HepG2 (cell line): ENCODE results near the gene UBE2C. TPM values are rescaled to one million over a fixed set of nuclear protein-coding genes. Genes with fewer than 3 reads are reported as not detected.
A peak's percentile ranks its signal among the peaks of the same experiment; 100 is the strongest.

Experiments
- AHDC1 ChIP-seq: sonication (generic); formaldehyde crosslinking; IDR thresholded peaks from 2 replicates; pipeline ENCODE4 v1.5.1; 2020; ENCODE audit warnings: mild to moderate bottlenecking, missing genetic modification reagents, borderline replicate concordance
- CHD4 ChIP-seq: fragments of 200-600 bp; sonication (generic); IDR thresholded peaks from 2 replicates; pipeline ENCODE4 v1.7.0; 2017; ENCODE audit warnings: mild to moderate bottlenecking, low read length, borderline replicate concordance
- ESRRA ChIP-seq: sonication (generic); formaldehyde crosslinking; IDR thresholded peaks from 2 replicates; pipeline ENCODE4 v1.5.1; 2020; ENCODE audit warnings: mild to moderate bottlenecking, low read depth, missing genetic modification reagents
- HDAC2 ChIP-seq: sonication (generic); formaldehyde crosslinking; IDR thresholded peaks from 2 replicates; pipeline ENCODE4 v1.4.0; 2020; ENCODE audit warnings: missing genetic modification reagents
- HNF4A ChIP-seq: sonication (generic); formaldehyde crosslinking; IDR thresholded peaks from 2 replicates; pipeline ENCODE4 v1.4.0; 2020; ENCODE audit warnings: missing genetic modification reagents
- LCORL ChIP-seq, 2 experiments: fragments of 450-650 bp in 1 of 2; sonication (generic) in 1 of 2; formaldehyde crosslinking in 1 of 2; IDR thresholded peaks; 2 replicates each; pipeline versions ENCODE4 v1.5.0 to v1.6.1; 2017 to 2020; ENCODE audit warnings: antibody characterized with exemption in 1 of 2, missing genetic modification reagents in 1 of 2
- NCOA2 ChIP-seq: sonication (generic); formaldehyde crosslinking; IDR thresholded peaks from 2 replicates; pipeline ENCODE4 v1.8.0; 2022; ENCODE audit warnings: inconsistent platforms
- NFIC ChIP-seq: IDR thresholded peaks from 2 replicates; pipeline ENCODE4 v1.6.1; 2012; ENCODE audit warnings: mild to moderate bottlenecking, low read length, inconsistent platforms
- NR2F6 ChIP-seq, 2 experiments: IDR thresholded peaks; 2 replicates each; pipeline ENCODE4 v1.6.1; 2016; ENCODE audit warnings: antibody characterized with exemption in 1 of 2, mild to moderate bottlenecking in 1 of 2
- RCOR2 ChIP-seq: IDR thresholded peaks from 2 replicates; pipeline ENCODE4 v1.6.1; 2016; ENCODE audit warnings: missing biosample characterization, missing genetic modification reagents
- SKI ChIP-seq: fragments of 450-650 bp; IDR thresholded peaks from one replicate; pipeline ENCODE4 v1.6.1; 2018; ENCODE audit warnings: mild to moderate bottlenecking; ENCODE audit not compliant: partially characterized antibody
- SMARCC2 ChIP-seq: fragments of 450-650 bp; IDR thresholded peaks from 2 replicates; pipeline ENCODE4 v1.6.1; 2017; ENCODE audit warnings: antibody characterized with exemption, mild to moderate bottlenecking
- SPEN ChIP-seq: sonication (generic); formaldehyde crosslinking; IDR thresholded peaks from 2 replicates; pipeline ENCODE4 v1.5.1; 2020; ENCODE audit warnings: low read depth, mild to moderate bottlenecking, missing genetic modification reagents
- TRAFD1 ChIP-seq: sonication (generic); formaldehyde crosslinking; IDR thresholded peaks from 2 replicates; pipeline ENCODE4 v1.5.1; 2020; ENCODE audit warnings: missing genetic modification reagents, mild to moderate bottlenecking, borderline replicate concordance
- ZBTB14 ChIP-seq: sonication (generic); formaldehyde crosslinking; IDR thresholded peaks from 2 replicates; pipeline ENCODE4 v1.4.0; 2020; ENCODE audit warnings: missing genetic modification reagents
- ZFP36 ChIP-seq: fragments of 150-350 bp; IDR thresholded peaks from 2 replicates; pipeline ENCODE4 v1.6.1; 2018; ENCODE audit warnings: borderline replicate concordance, low read length, low read depth; ENCODE audit not compliant: partially characterized antibody
- ZFP36L2 ChIP-seq: sonication (generic); formaldehyde crosslinking; IDR thresholded peaks from 2 replicates; pipeline ENCODE4 v1.4.0; 2020; ENCODE audit warnings: missing genetic modification reagents
- ZNF33B ChIP-seq: sonication (generic); formaldehyde crosslinking; IDR thresholded peaks from 2 replicates; pipeline ENCODE4 v1.5.1; 2020; ENCODE audit warnings: mild to moderate bottlenecking, missing genetic modification reagents
- ZNF605 ChIP-seq: sonication (generic); formaldehyde crosslinking; IDR thresholded peaks from 2 replicates; pipeline ENCODE4 v1.8.0; 2022; ENCODE audit warnings: mild to moderate bottlenecking, missing genetic modification reagents
- ZZZ3 ChIP-seq: sonication (generic); formaldehyde crosslinking; IDR thresholded peaks from 2 replicates; pipeline ENCODE4 v1.4.0; 2020; ENCODE audit warnings: missing genetic modification reagents, mild to moderate bottlenecking, borderline replicate concordance
- polyA plus RNA-seq, 8 experiments: library from polyadenylated mRNA; depleted of rRNA in 3 of 8; stranded (reverse) in 7 of 8; unstranded in 1 of 8; fragments of >200 nt; fragmentation: Illumina TruSeq in 4 of 8; extraction: Trizol in 4 of 8; gene quantifications; 2 replicates each; pipeline versions ENCODE4 v1.2.1 to v1.2.3, GENCODE V29; 2011 to 2016; ENCODE audit warnings: low read depth in 4 of 8, missing spikeins in 1 of 8, mixed read lengths in 1 of 8; ENCODE audit not compliant: insufficient read depth in 1 of 8
- total RNA-seq, 5 experiments: library from RNA; depleted of rRNA; stranded (reverse); fragments of >200 nt; fragmentation: Illumina TruSeq; extraction: Trizol; gene quantifications; 2 replicates each; pipeline ENCODE4 v1.2.3, GENCODE V29; 2016; ENCODE audit warnings: low read depth in 1 of 5

UBE2C gene
- total and polyA plus RNA-seq, 2 of the 13 experiments (the other 11 are each of a cell fraction or from before 2014, with no cell fraction given) = 100 to 123 TPM

- TF ChIP-seq AHDC1 (peak; percentile 94), SKI (no peak), NCOA2 (CRISPR knock-in tag) (peak; percentile 57; the same call in 1 of the 2 replicates), ZFP36 (no peak), NR2F6 (IDR thresholded peaks at IDR 0.05) (peak; percentile 47; the same call in 1 of the 2 replicates), NR2F6 (CRISPR knock-in tag; IDR thresholded peaks at IDR 0.05) (peak; percentile 56; the same call in 1 of the 2 replicates), RCOR2 (CRISPR knock-in tag) (peak; percentile 57; the same call in 1 of the 2 replicates), SPEN (CRISPR knock-in tag) (peak; percentile 55; the same call in 1 of the 2 replicates), ESRRA (CRISPR knock-in tag) (no peak), ZBTB14 (CRISPR knock-in tag) (no peak), HNF4A (peak; percentile 93), SMARCC2 (peak; percentile 32; the same call in 1 of the 2 replicates), TRAFD1 (CRISPR knock-in tag) (0 out of 2 replicates have a peak, but pooled peaks have one; percentile 63), LCORL (IDR thresholded peaks at IDR 0.05) (no peak), LCORL (CRISPR knock-in tag; IDR thresholded peaks at IDR 0.05) (peak; percentile 47; the same call in 1 of the 2 replicates), HDAC2 (CRISPR knock-in tag) (peak; percentile 80; the same call in 1 of the 2 replicates), ZFP36L2 (no peak), NFIC (no peak), ZNF605 (CRISPR knock-in tag) (0 out of 2 replicates have a peak, but pooled peaks have one; percentile 52), CHD4 (peak; percentile 35; the same call in 1 of the 2 replicates), ZZZ3 (CRISPR knock-in tag) (no peak), ZNF33B (CRISPR knock-in tag) (no peak)
These were observed 51.4 kb downstream of the UBE2C start (continued) for GRCh38 chr20:45863543-45864470.
